Ishikawa (cell line): ENCODE results near the gene DENND1C.

Experiments used
- EP300 ChIP-seq: IDR thresholded peaks from 2 replicates; pipeline ENCODE4 v1.6.1; 2012; ENCODE audit warnings: borderline replicate concordance
- RAD21 ChIP-seq: IDR thresholded peaks from 2 replicates; pipeline ENCODE4 v1.6.1; 2012; ENCODE audit warnings: low read depth
- REST ChIP-seq: IDR thresholded peaks from 2 replicates; pipeline ENCODE4 v1.6.1; 2012; ENCODE audit warnings: low read depth, mild to moderate bottlenecking

- TF ChIP-seq REST (no peak), RAD21 (no peak), EP300 (no peak)
Measured at GRCh38 chr19:6467384-6467783, 14.2 kb downstream of the DENND1C start.
